ENCODE results near the gene SLCO3A1.

DNA sequence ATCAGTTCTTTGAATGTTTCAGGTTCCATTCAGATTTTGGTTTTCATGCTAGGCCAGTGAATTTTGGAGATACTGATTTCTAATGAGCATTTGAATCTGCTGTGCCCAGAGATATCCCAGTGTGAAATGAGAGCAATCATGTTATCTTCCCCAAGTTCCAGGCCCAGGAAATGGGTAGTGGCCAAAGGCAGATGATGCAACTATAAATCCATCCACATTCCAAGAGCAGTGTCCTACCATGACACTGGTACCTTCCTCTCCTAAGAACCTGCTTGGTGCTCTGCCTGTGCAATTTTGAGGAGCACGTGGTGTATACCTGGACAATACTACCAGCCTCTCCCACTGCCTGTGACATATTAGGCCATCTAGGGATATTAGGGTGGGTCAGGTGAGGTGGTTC is 186.8 kb downstream of the SLCO3A1 start:
- TF ChIP-seq CTCF (IDR thresholded peaks at IDR 0.05; ENCODE audit: borderline replicate concordance, extremely low read depth, low read length, poor library complexity, severe bottlenecking) (no peak), EZH2 (IDR thresholded peaks at IDR 0.05; ENCODE audit: borderline replicate concordance, low read depth, low read length, severe bottlenecking) (no peak)
